ENCODE measurements around the gene PIK3C3.

PIK3C3 gene

DNA sequence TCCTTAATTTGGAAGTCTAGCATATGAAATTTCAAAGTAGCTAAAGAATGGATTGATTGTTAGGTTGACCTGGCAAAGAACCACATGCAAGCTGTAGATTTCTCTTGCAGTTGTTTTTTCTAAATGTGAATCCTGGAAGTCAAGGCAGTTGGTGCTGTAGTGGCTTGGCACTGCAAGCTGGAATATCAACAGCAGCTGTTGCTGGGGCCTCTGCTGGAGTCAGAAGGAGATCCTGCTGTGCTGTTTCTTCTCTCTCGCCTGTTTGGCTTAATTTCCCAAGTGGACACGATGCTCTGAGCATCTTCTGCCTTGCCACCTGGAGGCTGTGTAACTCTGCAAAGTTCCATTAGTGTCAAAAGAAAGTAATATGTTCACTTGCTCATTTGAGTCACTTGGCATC is 12.6 kb downstream of the PIK3C3 start:
- Histone ChIP-seq H3K4me3 (ENCODE audit: low read depth in 1 of 2, low read length in 2 of 2) (no peak overlapping the region), H3K27ac (ENCODE audit: low read length) (no peak overlapping the region), H3K36me3 (ENCODE audit: control insufficient read depth in 1 of 2, insufficient read depth in 2 of 2, low read length in 2 of 2) (peaks cover 10 to 21% of the 10 kb centered on the region in 2 donors), H3K27me3 (ENCODE audit: low read depth, low read length) (no peaks in the 10 kb centered on the region), H3K4me1 (ENCODE audit: control insufficient read depth in 1 of 2, insufficient read depth in 2 of 2, low read length in 2 of 2) (peaks cover 6 to 25% of the 10 kb centered on the region in 2 donors), H3K9me3 (ENCODE audit: control insufficient read depth in 1 of 2, low read length in 2 of 2) (no peaks in the 10 kb centered on the region)

GRCh38 chr18:41969881-41970280 is 14.8 kb downstream of the PIK3C3 start:
- Histone ChIP-seq H3K9me3 (ENCODE audit: control insufficient read depth in 1 of 2, low read length in 2 of 2) (no peaks in the 10 kb centered on the region), H3K4me1 (ENCODE audit: control insufficient read depth in 1 of 2, insufficient read depth in 2 of 2, low read length in 2 of 2) (peaks cover 6 to 35% of the 10 kb centered on the region in 2 donors), H3K27me3 (ENCODE audit: low read depth, low read length) (no peaks in the 10 kb centered on the region), H3K36me3 (ENCODE audit: control insufficient read depth in 1 of 2, insufficient read depth in 2 of 2, low read length in 2 of 2) (peaks cover 6 to 14% of the 10 kb centered on the region in 2 donors), H3K27ac (ENCODE audit: low read length) (no peak overlapping the region), H3K4me3 (ENCODE audit: low read depth in 1 of 2, low read length in 2 of 2) (no peak overlapping the region)

DNA sequence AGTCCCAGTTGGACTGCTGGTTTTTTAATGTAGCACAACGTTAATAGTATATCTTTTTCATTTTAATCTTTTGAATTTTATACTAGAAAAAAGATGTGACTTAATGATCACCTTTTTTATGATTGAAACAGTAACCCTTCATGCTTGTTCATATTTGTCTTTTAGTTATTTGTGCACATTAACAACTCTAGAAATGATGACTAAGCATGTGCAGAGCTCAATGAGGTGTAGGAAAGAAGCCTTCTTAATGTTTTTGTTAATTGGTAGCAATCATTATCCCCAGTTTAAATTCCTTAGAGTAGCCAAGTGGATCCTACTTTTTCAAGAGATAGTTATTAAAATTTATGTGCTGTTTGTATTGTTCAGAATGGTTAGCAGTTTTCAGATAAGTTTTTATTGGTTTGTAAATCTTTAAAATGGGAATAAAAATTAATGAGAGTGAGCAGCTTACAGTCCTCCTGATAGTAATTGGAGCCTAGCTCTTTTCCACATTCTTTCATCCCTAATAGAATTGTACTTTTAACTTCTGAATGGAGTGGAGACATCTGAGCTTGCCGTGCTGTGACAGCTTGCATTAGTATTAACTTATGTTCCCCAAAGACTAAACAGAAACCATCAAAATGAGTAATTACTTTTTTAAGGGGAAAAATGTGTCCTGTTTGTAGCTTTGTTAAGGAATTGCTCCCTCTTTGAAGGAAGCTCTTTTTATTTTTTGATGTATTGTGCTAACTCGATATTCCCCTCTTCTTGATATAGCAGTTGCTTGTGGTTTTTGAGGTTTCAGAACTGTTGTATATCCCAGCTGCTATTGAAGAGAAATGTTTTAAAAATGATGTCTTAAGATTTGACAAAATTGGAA is 17.3 kb downstream of the PIK3C3 start:
- peaks cover under 1 to 36% of the 10 kb centered on the region in 2 donors for H3K4me1 ChIP-seq (ENCODE audit: control insufficient read depth in 1 of 2, insufficient read depth in 2 of 2, low read length in 2 of 2)
- no peak overlapping the region for H3K4me3 ChIP-seq (ENCODE audit: low read depth in 1 of 2, low read length in 2 of 2)
- no peaks in the 10 kb centered on the region for H3K9me3 ChIP-seq (ENCODE audit: control insufficient read depth in 1 of 2, low read length in 2 of 2)
- H3K27me3 ChIP-seq (ENCODE audit: low read depth, low read length): no peaks in the 10 kb centered on the region
- H3K36me3 ChIP-seq (ENCODE audit: control insufficient read depth in 1 of 2, insufficient read depth in 2 of 2, low read length in 2 of 2): peaks cover 6 to 11% of the 10 kb centered on the region in 2 donors
- H3K27ac ChIP-seq (ENCODE audit: low read length): no peak overlapping the region

- Histone ChIP-seq H3K27me3 (ENCODE audit: low read depth, low read length) (no peaks in the 10 kb centered on the region), H3K4me1 (ENCODE audit: control insufficient read depth in 1 of 2, insufficient read depth in 2 of 2, low read length in 2 of 2) (peaks cover 0 to 24% of the 10 kb centered on the region in 2 donors), H3K4me3 (ENCODE audit: low read depth in 1 of 2, low read length in 2 of 2) (no peak overlapping the region), H3K36me3 (ENCODE audit: control insufficient read depth in 1 of 2, insufficient read depth in 2 of 2, low read length in 2 of 2) (peaks cover 6 to 11% of the 10 kb centered on the region in 2 donors), H3K27ac (ENCODE audit: low read length) (no peak overlapping the region), H3K9me3 (ENCODE audit: control insufficient read depth in 1 of 2, low read length in 2 of 2) (no peaks in the 10 kb centered on the region)
Observed at GRCh38 chr18:41973983-41974382, 18.9 kb downstream of the PIK3C3 start.

DNA sequence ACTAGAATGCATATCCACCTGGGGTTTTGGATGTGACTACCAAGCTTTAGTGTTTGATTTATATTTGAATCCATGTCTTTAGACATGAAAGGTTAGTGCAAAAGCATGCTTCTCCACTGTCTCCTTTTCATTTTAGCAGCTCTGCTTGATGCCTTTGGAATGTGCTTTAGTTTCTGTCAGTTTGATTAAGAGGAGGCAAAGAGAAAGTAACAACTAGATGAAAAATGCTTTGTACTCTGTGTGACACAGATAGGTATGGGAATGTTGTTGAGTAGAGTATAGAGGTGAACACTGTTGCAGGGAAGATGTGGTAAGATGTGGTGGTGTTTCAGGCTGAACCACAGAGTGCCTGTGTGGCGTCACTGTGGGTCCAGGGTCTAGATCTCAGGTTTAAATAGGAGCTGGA is 19.8 kb downstream of the PIK3C3 start:
- no peak overlapping the region for H3K27ac ChIP-seq (ENCODE audit: low read length)
- no peaks in the 10 kb centered on the region for H3K9me3 ChIP-seq (ENCODE audit: control insufficient read depth in 1 of 2, low read length in 2 of 2)
- no peaks in the 10 kb centered on the region for H3K27me3 ChIP-seq (ENCODE audit: low read depth, low read length)
- H3K4me3 ChIP-seq (ENCODE audit: low read depth in 1 of 2, low read length in 2 of 2): no peak overlapping the region
- peaks cover 0 to 24% of the 10 kb centered on the region in 2 donors for H3K4me1 ChIP-seq (ENCODE audit: control insufficient read depth in 1 of 2, insufficient read depth in 2 of 2, low read length in 2 of 2)
- H3K36me3 ChIP-seq (ENCODE audit: control insufficient read depth in 1 of 2, insufficient read depth in 2 of 2, low read length in 2 of 2): peaks cover 6 to 8% of the 10 kb centered on the region in 2 donors

GRCh38 chr18:41975284-41975683 is 20.2 kb downstream of the PIK3C3 start:
- Histone ChIP-seq H3K27me3 (ENCODE audit: low read depth, low read length) (no peaks in the 10 kb centered on the region), H3K27ac (ENCODE audit: low read length) (no peak overlapping the region), H3K9me3 (ENCODE audit: control insufficient read depth in 1 of 2, low read length in 2 of 2) (no peaks in the 10 kb centered on the region), H3K36me3 (ENCODE audit: control insufficient read depth in 1 of 2, insufficient read depth in 2 of 2, low read length in 2 of 2) (peaks cover 6 to 8% of the 10 kb centered on the region in 2 donors), H3K4me3 (ENCODE audit: low read depth in 1 of 2, low read length in 2 of 2) (no peak overlapping the region), H3K4me1 (ENCODE audit: control insufficient read depth in 1 of 2, insufficient read depth in 2 of 2, low read length in 2 of 2) (peaks cover 0 to 24% of the 10 kb centered on the region in 2 donors)

- Histone ChIP-seq H3K9me3 (ENCODE audit: control insufficient read depth in 1 of 2, low read length in 2 of 2) (no peaks in the 10 kb centered on the region), H3K36me3 (ENCODE audit: control insufficient read depth in 1 of 2, insufficient read depth in 2 of 2, low read length in 2 of 2) (no peaks in the 10 kb centered on the region), H3K27ac (ENCODE audit: low read length) (no peak overlapping the region), H3K4me1 (ENCODE audit: control insufficient read depth in 1 of 2, insufficient read depth in 2 of 2, low read length in 2 of 2) (peaks cover 0 to 21% of the 10 kb centered on the region in 2 donors), H3K4me3 (ENCODE audit: low read depth in 1 of 2, low read length in 2 of 2) (no peak overlapping the region), H3K27me3 (ENCODE audit: low read depth, low read length) (no peaks in the 10 kb centered on the region)
Observed at GRCh38 chr18:41977233-41977632, 22.2 kb downstream of the PIK3C3 start.

GRCh38 chr18:41982942-41983660 is 28.1 kb downstream of the PIK3C3 start:
- H3K9me3 ChIP-seq (ENCODE audit: control insufficient read depth in 1 of 2, low read length in 2 of 2): no peaks in the 10 kb centered on the region
- H3K27me3 ChIP-seq (ENCODE audit: low read depth, low read length): no peaks in the 10 kb centered on the region
- H3K36me3 ChIP-seq (ENCODE audit: control insufficient read depth in 1 of 2, insufficient read depth in 2 of 2, low read length in 2 of 2): peaks cover 6 to 12% of the 10 kb centered on the region in 2 donors
- H3K27ac ChIP-seq (ENCODE audit: low read length): no peak overlapping the region
- no peaks in the 10 kb centered on the region for H3K4me1 ChIP-seq (ENCODE audit: control insufficient read depth in 1 of 2, insufficient read depth in 2 of 2, low read length in 2 of 2)
- no peak overlapping the region for H3K4me3 ChIP-seq (ENCODE audit: low read depth in 1 of 2, low read length in 2 of 2)

- Histone ChIP-seq H3K36me3 (ENCODE audit: control insufficient read depth in 1 of 2, insufficient read depth in 2 of 2, low read length in 2 of 2) (peaks cover 16 to 18% of the 10 kb centered on the region in 2 donors), H3K4me3 (ENCODE audit: low read depth in 1 of 2, low read length in 2 of 2) (no peak overlapping the region), H3K4me1 (ENCODE audit: control insufficient read depth in 1 of 2, insufficient read depth in 2 of 2, low read length in 2 of 2) (no peaks in the 10 kb centered on the region), H3K9me3 (ENCODE audit: control insufficient read depth in 1 of 2, low read length in 2 of 2) (no peaks in the 10 kb centered on the region), H3K27ac (ENCODE audit: low read length) (no peak overlapping the region), H3K27me3 (ENCODE audit: low read depth, low read length) (no peaks in the 10 kb centered on the region)
Observed at GRCh38 chr18:41985914-41986313, 30.9 kb downstream of the PIK3C3 start.

DNA sequence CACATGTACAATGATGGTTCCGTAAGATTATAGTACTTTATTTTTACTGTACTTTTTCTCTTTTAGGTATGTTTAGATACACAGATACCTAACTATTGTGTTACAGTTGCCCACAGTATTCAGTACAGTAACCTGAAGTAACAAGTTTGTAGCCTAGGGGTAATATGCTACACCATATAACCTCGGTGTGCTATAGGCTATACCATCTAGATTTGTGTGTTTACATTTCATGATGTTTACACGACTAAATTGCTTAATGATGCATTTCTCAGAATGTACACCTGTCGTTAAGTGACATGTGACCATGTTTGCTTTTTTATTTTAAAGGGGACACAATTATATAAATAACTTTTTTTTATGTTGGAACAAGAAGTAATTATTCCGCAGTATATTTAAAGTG is 34.5 kb downstream of the PIK3C3 start:
- peaks cover 28 to 32% of the 10 kb centered on the region in 2 donors for H3K36me3 ChIP-seq (ENCODE audit: control insufficient read depth in 1 of 2, insufficient read depth in 2 of 2, low read length in 2 of 2)
- H3K4me3 ChIP-seq (ENCODE audit: low read depth in 1 of 2, low read length in 2 of 2): no peak overlapping the region
- H3K9me3 ChIP-seq (ENCODE audit: control insufficient read depth in 1 of 2, low read length in 2 of 2): no peaks in the 10 kb centered on the region
- no peaks in the 10 kb centered on the region for H3K27me3 ChIP-seq (ENCODE audit: low read depth, low read length)
- no peaks in the 10 kb centered on the region for H3K4me1 ChIP-seq (ENCODE audit: control insufficient read depth in 1 of 2, insufficient read depth in 2 of 2, low read length in 2 of 2)
- H3K27ac ChIP-seq (ENCODE audit: low read length): no peak overlapping the region

GRCh38 chr18:41992066-41992465 is 37.0 kb downstream of the PIK3C3 start:
- Histone ChIP-seq H3K4me3 (ENCODE audit: low read depth in 1 of 2, low read length in 2 of 2) (no peak overlapping the region), H3K4me1 (ENCODE audit: control insufficient read depth in 1 of 2, insufficient read depth in 2 of 2, low read length in 2 of 2) (no peaks in the 10 kb centered on the region), H3K27me3 (ENCODE audit: low read depth, low read length) (no peaks in the 10 kb centered on the region), H3K27ac (ENCODE audit: low read length) (no peak overlapping the region), H3K36me3 (ENCODE audit: control insufficient read depth in 1 of 2, insufficient read depth in 2 of 2, low read length in 2 of 2) (peaks cover 28 to 37% of the 10 kb centered on the region in 2 donors), H3K9me3 (ENCODE audit: control insufficient read depth in 1 of 2, low read length in 2 of 2) (no peaks in the 10 kb centered on the region)

Measured in muscle layer of duodenum (tissue), 2 donors.